SK-MEL-5 (cell line): ENCODE data around the gene SORCS2. TPM values are rescaled to one million over a fixed set of nuclear protein-coding genes. Genes with fewer than 3 reads are reported as not detected.

Experiments used
- DNase-seq: peaks from one replicate; pipeline ENCODE4 v3.0.0-alpha.2; 2016; ENCODE audit warnings: low read depth, low spot score
- in situ Hi-C: cut with HindIII; loops from 2 replicates; pipeline ENCODE4 v1.10.0; 2016; ENCODE audit warnings: low sequenced_read_pairs, high pct_unique_total_duplicates, low pct_unique_long_range_greater_than_20kb
- total RNA-seq: library from RNA; depleted of rRNA; stranded (reverse); fragments of >200 nt; shearing (Covaris generic); gene quantifications from 2 replicates; pipeline ENCODE4 v1.2.3, GENCODE V29; 2014

Gene SORCS2
- total RNA-seq, 1 experiment from 2014 or later, result not detected

DNA sequence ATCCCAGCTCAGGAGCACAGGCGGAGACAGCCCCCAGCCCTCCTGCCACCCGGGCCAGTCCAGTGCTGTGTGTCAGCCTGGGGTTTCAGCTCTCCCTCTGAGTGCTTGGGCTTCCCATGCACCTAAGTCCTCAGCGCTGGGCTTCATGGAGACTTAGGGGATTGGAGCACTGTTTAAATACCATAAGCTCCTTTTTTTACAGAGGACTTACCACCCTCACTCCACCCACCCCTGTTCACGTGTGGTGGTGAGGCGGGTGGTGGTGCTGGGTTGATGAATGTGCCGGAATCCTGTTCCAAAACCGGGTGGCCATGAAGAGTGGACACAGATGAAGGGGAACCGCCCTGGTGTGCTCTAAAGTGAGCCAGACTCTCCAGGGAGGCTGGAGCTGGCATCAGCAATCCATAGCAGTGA is 175.5 kb downstream of the SORCS2 start:
- no peak for DNase-seq
- in situ Hi-C loops, result no loop called here

DNA sequence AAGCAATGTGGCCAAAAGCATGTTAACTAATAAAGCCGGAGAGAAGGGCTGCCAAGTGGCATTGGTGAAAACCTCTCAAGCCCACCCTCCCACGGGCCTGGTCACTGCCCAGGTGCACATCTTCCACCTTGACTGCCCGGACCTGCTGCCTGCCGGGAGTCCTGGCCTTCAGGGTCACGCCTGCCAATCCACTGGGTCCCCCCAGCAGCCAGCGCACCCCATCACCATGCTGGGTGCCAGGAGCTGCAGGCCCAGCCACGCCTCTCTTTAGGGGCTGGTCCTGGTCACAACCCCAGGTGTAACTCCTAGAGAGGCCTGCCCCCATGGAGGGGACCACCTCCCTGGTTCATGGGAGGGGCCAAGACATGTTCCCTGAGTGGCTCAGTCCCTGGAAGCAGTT is 176.0 kb downstream of the SORCS2 start:
- DNase-seq, result no peak
- in situ Hi-C loops, result no loop called here

DNA sequence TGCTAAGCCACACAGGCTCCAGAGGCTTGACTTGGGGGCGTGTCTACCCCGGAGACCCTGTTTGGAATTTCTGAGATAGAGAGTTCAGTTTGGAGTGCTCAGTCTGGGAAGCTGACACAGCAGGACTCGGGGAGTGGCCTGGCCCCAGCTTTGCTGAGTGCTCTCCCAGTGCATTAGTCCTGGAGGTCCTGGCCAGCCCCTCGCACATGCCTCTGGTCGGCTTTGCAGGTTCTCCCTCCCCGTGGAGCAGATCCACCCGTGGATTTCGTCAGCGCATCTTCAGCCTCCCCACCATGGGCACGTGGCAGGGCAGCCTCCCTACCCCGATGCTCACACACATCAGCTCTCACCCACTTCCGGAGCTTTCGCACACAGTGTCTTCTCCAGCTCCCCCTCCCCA is 177.2 kb downstream of the SORCS2 start:
- DNase-seq, result no peak
- in situ Hi-C loops, result no loop called here

DNA sequence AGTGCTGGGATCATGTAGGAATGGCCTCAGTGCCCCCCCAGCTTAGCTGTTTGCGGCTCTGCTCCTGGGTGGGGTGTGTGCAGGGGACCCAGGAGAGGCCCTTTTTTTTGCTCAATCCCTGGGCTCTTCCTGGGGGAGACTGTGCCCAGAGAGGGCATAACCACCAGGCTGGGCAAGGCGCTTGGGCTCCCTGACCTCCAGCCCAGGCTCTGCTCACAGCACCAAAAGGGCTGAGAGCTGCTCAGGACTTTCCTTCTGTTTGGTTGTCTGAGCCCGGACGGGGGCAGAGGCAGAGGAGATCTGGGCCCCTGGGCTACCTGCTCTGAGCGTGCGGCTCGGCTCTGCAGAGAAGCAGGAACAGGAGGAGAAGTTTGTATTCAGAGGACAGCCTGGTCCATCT is 177.7 kb downstream of the SORCS2 start:
- DNase-seq, result no peak
- in situ Hi-C loops, result no loop called here

DNA sequence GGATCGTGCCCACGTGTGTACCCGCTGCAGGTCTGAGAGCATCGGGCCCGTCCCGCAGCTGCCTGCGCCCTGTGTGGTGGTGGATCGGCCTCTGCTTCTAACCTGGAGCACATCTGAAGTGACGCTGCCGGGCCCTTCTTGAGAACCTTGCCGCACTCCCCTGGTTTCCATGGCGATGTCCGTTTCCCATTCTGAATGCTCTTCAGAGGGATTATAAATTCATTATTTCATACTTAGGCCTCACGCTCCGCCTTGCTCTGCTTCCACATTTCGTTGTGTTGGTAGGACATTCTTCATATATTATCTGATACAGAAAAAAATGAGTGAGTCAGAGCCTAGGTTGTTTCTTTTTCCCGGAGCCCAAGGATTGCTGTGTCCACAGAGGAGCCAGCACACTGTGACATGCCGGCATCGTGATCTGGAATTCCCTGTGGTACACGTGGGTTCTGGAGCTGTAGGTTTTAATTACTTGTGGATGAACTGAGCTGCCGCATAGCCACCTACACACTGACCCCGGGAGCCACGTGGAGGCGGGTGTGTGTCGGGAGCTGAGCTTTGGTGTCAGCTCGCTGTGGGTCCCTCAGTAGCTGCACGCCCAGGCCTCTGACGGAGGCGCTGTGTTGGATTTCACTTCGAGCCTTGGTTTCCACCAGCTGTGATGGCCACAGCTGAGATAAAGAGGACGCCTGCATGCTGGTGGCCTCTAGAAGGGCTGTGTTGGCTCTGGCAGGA is 179.0 kb downstream of the SORCS2 start:
- DNase-seq, result no peak
- in situ Hi-C loops, result no loop called here

DNA sequence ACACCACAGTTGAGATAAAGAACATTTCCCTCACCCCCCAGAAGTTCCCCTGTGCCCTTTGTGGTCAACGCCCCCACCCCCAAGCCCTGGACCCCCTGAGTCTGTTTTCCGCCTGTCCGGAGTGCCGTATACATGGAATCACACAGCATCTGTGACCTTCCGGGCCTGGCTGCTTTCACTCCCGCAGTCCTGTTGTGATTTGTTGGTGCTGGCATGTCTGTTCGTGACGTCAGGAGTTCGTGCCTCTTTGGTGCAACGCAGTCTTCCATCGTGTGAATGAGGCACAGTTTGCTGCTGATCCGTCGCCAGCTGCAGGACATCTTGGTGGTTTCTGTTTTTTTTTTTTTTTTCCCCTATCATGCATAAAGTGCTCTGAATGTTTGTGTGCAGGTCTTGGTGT is 180.3 kb downstream of the SORCS2 start:
- in situ Hi-C loops, result no loop called here
- no peak for DNase-seq

DNA sequence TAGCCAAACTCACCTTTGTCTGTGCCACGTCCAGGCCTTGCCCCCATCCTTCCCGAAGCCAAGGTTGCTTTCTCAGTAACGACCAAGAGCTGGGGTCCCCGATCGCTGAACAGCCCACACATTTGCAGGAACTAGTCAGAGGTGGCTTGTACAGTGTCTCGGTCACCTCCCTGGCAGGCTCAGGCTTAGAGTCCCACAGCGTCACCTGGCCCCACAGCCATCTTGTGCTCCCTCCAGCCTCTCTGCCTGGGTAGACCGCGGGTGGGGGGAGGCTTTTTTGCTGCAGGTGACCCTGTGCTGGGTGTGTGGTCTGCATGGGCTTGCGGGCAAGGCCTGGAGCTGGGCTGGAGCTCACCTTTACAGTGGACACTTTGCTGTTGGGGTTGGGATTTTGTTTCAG is 182.2 kb downstream of the SORCS2 start:
- DNase-seq, result no peak
- in situ Hi-C loops, result no loop called here

DNA sequence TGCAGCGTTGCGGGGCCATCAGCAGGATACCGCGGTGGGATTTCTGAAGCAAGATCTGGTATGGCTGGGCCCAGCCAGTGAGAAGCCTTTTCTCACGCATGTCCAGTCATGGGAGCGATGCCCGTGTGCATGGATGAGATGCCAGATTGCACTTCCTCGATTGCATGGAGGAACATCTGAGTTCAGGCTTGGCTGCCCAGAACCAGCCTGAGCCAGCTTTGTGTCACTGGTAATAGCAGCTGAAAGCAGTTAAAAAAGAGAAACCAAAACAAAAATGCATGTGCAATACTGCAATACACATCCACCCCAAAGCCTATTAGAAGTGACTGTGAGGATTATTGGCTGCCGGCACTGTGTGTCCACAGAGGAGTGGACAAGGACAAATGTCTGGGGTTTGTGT is 183.1 kb downstream of the SORCS2 start:
- in situ Hi-C loops, result no loop called here

DNA sequence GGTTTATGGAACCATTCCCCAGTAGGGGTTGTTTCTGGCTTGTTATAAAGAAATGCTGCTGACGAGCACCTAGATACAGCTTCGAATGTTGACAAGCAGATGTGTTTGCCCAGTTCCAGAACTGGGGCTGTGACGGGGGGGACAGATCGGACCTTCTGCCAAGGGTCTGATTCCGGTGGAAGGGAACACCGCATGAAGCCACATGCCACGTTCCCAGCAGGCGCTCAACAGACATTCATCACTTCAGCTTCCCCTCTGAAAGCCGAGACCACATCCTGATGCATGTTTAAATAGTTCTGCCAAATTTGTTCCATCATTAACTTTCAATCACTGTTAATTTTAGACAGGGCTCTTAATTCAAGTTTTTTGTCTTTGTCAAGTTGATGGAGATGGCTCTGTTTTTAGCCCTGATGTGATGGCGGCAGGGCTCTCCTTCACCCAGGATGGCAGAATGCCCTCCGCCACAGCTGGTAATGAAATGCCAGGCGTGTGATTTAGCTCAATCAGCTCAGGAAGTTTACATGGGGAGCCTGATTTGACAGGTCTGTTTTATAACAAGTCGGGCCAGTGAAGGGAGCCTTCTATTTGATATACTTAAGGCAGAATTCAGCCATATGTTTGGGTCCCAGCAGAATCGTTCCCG is 185.0 kb downstream of the SORCS2 start:
- no peak for DNase-seq
- in situ Hi-C loops, result no loop called here

More for the DNA sequence above, 183.1 kb downstream of the SORCS2 start:
- DNase-seq, result no peak

DNA sequence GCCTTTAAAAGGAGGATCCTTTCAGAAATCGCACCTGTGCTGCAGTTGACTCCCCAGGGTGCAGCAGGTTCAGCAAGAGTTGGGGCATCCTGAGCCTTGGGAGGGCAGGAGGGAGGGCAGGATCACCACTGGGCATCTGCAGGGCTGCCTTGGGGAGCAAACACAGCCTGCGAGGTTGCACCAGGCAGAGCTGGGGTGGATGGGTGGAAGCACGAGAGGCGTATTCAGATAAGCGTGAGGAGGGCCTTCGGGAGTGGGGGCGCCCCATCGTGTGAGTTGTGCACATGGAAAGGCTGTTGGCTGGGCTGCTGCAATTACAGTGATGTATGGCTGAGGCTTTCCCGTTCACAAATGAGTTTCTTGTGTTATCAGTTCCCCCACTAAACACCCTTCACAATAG is 186.8 kb downstream of the SORCS2 start:
- in situ Hi-C loops, result no loop called here
- DNase-seq, result no peak

DNA sequence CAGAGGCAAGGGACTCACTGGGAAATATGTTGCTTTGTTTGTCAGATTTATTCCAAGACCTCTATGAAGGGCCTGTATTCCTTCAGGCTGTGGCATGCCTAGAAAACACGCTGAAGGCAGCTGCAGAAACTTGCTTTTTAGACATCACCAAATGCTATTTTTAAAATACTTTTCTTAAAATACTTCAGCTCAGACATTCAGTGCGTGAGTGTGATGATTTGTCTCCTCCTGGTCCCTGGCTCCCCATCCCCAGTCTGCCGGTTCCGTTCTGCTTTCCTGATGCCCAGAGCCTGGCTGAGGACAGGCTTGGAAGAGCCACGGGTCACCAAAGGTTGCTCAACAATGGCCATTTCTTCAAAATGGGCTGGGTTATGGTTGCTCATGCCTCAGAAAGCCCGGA is 187.4 kb downstream of the SORCS2 start:
- no peak for DNase-seq
- in situ Hi-C loops, result no loop called here

DNA sequence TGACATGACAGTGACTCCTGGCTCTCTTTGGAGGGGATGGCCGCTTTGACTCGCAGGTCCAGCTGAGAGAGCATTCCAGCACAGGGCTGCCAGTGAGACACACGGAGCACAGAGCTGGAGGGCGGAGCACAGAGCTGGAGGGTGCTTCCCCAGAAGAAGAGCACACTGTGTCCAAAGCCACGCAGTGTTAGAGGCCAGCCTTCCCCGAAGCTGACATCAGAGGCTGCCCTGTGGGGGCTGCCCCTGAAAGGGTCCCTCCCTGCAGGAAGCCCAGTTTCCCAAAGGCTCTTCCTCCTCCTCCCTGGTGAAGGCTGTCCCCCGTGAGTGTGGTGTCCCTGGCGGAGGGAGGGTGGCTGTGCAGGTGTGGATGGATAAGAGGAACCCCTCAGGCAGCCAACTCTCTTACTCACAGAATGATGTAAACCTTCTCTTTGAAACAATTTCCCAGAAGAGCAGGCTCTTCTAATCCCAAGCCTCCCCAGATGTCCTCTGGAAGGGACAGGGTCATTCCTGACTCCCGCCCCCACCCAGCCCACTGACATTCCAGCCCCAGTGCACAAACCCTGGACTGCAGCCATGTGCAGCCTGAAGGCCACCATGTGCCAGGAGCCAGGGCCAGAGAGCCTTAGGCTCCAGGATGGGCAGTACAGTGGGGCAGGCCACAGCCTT is 189.0 kb downstream of the SORCS2 start:
- DNase-seq, result no peak
- in situ Hi-C loops, result no loop called here

DNA sequence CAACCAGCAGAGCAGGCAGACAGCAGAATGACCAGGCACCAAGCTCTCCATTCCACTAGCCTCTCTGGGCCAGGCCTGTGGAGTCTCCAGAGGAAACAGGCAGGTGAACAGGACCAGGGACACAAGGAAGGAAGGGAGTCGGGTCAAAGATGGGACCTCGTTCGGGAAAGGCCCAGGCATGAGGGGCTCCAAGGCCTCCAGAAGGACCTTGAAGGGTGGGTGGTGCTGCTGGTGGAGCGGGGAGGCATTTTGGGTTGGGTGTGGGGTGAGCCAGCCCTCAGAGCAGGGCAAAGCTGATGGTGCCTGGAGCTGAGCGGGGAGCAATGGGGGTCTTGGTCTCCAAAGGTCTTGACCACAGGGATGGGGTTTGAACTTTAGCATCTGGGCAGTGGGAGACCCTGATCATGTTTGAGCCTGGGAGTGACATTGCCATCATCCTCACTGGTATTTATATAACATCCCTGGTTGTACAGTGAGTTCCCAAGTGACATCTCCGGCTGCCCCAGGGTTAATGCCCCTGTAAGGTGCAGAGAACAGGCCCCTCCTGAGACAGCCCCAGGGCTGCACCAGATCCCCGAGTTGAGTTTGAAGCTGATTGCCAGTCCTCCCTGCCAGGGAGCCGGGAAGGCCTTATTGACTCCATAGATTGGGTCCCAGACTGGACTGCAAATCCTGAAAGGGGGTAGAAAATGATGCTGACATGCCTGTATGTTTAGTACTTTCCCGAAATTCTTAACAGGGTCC is 189.7 kb downstream of the SORCS2 start:
- in situ Hi-C loops, result no loop called here
- DNase-seq, result no peak

DNA sequence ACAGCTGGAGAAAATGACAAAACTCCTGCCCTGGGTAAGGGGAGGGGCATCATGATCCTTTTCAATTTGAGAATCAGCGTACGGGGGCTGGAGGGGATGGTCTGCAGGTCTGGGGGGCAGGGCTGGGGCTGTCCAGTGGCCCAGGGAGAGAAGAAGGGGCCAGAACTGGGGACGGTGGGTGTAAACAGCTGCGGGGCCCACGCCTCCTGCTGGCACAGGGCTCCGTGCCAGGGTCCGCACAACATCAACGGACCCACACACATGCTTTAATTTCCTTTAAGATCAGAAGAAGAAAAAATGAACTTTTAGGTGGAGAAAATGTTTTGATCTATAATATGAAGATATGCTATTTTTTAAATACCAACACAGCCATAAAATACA is 190.3 kb downstream of the SORCS2 start:
- in situ Hi-C loops, result no loop called here
- DNase-seq, result no peak

DNA sequence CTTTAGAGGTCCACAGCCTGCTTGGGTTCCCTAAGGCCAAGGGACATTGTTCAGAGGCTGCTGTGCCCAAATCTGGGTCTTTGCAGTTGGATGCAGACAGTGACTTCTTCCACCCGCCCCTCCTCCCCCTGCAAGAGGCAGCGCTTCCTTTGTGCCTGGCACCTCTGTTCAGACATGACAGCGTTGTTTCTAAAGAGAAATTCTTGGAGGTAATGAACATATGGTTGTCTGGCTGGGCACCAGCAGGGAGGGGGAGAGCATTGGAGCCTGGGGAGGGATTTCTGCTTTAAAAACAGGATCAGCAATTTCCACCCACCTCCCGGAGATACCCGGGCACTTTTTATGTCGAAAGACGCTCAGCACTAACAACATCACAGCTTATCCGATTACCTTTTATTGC is 190.9 kb downstream of the SORCS2 start:
- DNase-seq, result no peak
- in situ Hi-C loops, result no loop called here

DNA sequence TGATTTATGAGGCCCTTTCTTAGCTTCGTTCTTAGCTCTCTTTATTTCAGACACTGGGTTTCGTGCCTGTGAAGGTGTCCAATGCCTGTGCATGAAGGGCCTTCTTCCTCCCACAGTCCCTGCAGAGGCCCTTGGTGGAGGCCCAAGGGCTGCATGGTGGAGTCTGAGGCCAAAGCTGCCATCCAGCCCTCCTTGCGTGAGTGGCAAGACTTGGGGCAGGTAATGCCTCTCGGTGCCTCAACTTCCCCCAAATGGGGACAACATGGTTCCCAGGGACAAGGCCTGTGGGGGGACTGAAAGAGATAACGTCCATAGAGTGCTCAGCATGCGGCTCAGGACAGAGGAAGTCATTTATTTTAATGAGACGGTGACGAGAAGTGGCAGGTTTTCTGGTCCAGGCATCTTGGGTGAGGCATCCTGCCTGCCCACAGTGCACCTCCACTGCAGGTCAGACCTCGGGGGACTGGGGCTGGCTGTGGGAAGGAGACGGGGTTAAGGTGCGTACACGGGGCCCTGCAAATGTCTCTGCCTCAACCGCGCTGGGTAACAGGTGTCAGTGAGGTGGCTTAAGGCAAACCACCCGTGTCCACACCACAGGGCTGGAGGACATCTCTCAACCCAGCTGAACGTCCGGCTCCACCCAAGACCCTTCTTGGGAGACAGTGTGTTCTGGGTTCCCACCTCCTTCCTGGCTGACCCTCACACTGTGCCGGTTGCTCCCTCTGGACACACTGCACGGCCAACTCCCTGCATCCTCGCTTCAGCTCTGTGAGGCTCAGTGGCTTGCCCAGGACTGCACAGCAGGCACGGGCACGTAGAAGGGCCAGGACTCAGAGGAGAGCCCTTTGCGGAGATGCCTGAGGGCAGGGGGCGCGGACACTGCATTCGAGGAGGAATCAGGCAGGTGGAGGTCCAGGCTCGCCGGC is 191.9 kb downstream of the SORCS2 start:
- no peak for DNase-seq
- in situ Hi-C loops, result no loop called here
